Stimulated activated CD8-positive, alpha-beta memory T cell treated with anti-CD3 and anti-CD28 coated beads, Interleukin-12 subunit alpha, Interleukin-12 subunit beta, amount 100 ng/mL, for 24 hours (primary cell): ENCODE measurements around the gene ANP32D.
"Not testable (repeated sequence)": the region's sequence is repeated elsewhere in the genome, so short reads cannot be mapped to it uniquely, and the experiment has no call there.

ENCODE experiments used
- DNase-seq: peaks from one replicate; pipeline ENCODE4 v3.0.0-alpha.2; 2020; ENCODE audit errors: extremely low read depth

ANP32D gene

DNA sequence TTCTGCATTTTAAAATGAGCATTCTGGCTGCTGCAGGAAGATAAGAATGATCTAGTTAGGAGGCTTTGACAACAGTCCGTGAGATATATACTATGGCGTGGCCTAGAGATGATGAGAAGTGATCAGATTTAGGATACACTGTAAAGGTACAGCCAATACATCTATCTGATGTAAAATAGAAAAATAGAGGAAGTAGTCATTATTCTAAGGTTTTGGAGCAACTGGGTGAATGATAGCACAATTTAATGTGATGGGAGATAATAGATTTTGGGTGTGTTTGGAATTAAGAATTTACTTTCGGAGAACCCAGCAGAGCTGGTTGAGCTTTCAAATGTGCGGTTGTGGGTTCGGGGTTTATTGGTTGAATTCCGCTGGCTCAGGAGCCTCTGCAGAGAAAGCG, at the start of gene ANP32D:
ANP32D (plus strand) TSS at position 301 of the 400 bp plus-strand sequence. CDS start 106 bp downstream, outside the sequence.
- DNase-seq: no peak

DNA sequence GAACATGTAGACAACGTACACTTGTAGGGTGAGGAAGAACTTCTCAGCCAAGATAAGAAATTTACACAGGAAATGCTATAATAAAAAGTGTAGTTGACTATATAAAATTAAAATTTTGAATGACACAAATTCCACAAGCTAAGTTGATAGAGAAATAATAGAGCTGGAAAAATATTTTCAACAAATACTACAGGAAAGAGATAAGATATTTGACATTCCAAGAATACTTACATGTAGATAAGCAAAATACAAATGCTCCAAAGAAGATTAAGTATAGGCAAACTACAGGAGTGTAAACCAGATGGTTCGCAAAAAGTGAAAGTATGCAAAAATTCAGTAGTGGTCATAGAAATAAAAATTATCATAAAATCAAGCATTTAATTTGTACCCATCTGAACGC, 49.2 kb upstream of the ANP32D start:
- DNase-seq: no peak

DNA sequence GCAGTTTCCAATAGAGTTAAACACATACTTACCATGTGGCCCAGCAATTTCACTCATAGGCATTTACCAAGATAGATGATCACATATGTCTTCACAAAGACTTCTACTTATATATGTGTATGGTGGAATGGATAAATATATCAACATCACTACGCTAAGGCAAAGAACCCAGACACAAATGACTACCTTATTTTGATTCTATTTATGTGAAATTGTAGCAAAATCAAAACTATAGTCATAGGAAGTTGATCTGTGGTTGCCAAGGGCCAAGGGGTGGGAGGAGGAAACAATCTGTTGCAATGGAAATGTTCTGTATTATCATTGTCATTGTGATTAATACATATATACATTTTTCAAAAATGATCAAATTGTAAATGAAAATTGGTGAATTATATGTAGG, 47.7 kb upstream of the ANP32D start:
- no peak for DNase-seq

DNA sequence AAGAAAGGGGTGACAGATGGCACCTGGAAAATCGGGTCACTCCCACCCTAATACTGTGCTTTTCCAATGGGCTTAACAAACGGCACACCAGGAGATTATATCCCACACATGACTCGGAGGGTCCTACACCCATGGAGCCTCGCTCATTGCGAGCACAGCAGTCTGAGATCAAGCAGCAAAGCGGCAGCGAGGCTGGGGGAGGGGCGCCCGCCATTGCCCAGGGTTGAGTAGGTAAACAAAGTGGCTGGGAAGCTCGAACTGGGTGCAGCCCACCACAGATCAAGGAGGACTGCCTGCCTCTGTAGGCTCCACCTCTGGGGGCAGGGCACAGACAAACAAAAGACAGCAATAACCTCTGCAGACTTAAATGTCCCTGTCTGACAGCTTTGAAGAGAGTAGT, 38.3 kb upstream of the ANP32D start:
- DNase-seq: not testable (repeated sequence)

DNA sequence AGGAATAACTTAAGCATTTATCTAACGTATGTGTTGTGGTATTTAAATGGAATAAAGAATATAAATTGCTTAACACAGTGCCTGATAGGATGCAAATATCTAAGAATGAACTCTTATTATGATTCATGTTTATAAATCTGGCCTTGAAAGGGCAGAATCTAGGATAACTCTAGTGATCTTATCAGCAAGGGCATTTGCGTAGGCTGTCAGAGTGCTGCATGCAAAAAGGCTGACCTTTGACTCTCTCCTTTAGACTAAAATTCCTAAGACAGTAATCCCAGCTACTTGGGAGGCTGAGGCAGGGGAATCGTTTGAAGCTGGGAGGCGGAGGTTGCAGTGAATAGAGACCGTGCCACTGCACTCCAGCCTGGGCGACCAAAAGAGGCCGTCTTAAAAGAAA, 31.3 kb upstream of the ANP32D start:
- no peak for DNase-seq

DNA sequence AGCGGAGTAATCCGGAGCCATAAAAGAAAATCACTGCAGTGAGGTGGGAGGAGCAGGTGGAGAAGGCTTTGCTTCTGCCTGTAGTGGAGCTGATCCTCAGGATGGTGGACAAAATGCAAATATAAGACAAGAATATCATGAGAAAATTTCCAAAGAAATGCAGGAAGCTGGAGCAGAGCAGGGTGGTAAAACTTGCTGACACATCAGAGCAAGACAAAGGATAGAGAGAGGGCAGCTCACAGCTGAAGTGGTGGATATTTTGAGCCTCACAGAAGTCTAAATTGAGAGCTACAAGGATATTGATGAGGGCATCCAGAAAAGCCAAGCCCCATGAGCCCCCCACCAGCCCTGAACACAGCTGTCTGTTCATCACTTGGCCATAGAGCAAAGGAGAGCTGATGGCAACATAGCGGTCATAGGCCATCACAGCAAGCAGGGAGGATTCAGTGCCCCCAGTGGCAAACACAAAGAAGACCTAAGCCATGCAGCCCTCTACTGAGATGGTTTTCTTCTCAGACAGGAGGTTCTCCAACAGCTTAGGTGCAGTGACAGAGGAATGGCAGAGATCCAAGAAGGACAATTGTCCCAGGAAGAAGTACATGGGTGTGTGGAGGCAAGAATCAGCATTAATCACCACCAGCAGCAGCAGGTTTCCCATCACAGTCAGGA, 30.0 kb upstream of the ANP32D start:
- no peak for DNase-seq

DNA sequence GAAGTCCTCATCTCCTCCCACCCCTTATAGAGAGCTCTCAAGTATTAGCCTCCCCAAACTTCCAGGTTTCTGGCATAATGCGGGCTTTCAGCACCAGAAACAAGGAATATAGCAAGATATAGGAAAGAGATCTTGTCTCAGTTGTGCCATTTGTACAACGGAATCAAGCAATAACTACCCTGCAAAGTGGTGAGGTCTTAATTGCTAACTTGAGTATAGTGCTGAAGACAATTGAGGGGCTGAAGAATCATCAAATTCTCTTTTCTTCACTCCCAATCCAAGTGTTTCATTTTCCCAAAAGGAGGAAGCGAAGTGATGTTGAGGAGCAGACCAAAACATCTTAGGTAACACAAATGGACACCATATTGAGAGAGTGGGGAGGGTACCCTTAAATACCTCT, 26.8 kb upstream of the ANP32D start:
- DNase-seq: no peak

DNA sequence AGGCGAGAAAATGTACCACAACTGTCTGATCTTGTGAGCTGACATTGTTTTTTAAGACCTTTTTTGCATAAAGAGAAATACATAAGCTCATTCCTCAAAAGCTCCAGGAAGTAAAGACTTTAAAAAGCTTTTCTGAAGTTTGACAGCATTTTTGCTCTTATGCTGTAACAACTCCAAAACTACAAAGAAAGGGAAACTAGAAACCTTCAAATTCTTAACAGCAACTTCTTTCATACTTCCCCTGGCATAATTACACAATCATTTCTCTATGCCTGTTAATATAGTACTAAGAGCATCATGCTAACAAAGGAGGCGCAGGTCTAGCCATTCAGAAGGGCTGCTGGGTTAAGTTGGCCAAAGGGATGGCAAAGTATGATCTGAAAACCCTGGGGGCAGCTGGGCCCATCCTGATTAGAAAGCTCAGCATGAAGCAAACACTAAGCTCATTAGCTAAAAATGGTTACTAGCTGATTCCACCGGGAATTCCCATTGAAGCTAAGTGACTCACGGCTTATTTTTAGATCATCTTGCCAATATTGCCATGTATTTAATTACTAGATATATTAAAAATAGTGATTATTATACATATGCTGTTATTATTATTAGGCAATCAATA, 26.1 kb upstream of the ANP32D start:
- no peak for DNase-seq

DNA sequence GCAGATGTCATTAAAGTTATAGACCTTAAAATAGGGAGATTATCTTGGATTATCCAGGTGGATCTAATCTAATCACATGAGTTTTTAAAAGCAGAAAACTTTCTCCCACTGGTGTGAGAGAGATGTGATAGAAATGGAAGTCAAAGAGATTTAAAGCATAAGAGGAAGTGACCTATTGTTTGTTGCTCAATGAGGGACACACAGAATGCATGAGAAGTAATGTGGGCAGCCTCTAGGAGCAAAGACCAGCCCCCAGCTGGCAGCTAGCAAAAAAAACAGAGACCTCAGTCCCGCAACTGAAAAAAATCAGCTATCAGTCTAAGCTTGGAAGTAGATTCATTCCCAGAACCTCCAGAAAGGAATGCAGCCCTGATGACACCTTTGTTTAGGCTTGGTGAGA, 24.6 kb upstream of the ANP32D start:
- DNase-seq: no peak

DNA sequence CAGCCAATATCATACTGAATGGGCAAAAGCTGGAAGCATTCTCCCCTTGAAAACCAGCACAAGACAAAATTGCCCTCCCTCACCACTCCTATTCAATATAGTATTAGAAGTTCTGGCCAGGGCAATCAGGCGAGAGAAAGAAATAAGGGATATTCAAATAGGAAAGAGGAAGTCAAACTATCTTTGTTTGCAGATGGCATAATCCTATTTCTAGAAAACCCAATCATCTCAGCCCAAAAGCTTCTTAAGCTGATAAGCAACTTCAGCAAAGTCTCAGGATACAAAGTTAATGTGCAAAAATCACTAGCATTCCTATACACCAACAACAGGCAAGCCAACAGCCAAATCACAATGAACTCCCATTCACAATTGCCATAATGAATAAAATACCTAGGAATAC, 21.0 kb upstream of the ANP32D start:
- DNase-seq: no peak

DNA sequence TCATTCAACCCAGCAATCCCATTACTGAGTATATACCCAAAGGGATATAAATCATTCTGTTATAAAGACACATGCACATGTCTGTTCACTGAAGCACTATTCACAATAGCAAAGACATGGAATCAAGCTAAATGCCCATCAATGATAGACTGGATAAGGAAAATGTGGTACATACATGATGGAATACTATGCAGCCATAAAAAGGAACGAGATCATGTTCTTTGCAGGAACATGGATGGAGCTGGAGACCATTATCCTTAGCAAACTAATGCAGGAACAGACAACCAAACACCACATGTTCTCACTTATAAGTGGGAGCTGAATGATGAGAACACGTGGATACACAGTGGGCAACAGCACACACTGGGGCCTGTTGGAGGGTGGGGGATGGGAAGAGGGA, 19.4 kb upstream of the ANP32D start:
- DNase-seq: not testable (repeated sequence)

DNA sequence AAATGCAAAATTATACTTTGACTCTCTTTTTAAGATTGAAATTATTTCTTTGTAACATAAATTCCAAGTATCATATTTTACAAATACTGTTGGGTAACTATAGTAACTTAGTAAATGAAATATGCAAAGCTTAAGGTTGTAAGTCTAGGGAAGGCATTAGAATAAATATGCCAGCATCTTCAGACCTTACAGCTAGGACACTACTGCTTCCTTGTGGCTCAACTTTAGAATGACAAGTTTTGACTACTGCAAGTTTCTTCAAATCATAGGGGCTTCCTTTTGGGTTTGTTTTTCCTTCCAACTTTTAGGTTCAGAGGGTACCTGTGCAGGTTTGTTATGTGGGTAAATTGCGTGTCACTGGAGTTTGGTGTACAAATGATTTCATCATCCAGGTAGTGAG, 17.7 kb upstream of the ANP32D start:
- no peak for DNase-seq

DNA sequence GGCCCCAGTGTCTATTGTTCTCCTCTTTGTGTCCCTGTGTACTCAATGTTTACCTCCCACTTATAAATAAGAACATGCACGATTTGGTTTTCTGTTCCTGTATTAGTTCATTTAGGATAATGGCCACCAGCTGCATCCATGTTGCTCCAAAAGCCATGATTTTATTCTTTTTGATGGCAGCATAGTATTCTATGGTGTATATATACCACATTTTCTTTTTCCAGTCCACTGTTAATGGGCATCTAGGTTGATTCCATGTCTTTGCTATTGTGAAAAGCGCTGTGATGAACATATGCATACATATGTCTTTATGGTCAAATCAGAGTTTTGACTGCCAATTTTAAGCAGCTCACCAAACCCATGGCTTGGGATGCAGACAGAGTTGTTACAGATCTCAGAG, 17.2 kb upstream of the ANP32D start:
- no peak for DNase-seq

DNA sequence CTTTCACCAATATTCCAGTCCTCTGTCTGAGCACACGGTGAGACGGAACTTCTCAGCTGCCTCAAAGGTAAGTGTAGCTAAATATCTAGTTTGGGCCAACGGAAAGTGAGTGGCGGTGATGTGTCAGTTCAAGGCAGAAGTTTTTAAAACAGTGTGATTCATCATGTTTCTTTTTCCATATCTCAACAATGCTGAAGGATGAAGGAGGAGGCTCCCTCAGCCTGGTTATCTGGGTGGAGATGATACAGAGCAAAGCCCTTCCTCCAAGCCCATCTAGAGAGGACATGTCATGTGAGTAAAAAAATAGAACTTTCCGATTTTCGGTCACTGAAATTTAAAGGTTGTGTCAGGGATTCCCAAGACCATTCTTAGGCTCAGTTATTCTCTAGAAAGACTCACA, 13.1 kb upstream of the ANP32D start:
- DNase-seq: no peak

DNA sequence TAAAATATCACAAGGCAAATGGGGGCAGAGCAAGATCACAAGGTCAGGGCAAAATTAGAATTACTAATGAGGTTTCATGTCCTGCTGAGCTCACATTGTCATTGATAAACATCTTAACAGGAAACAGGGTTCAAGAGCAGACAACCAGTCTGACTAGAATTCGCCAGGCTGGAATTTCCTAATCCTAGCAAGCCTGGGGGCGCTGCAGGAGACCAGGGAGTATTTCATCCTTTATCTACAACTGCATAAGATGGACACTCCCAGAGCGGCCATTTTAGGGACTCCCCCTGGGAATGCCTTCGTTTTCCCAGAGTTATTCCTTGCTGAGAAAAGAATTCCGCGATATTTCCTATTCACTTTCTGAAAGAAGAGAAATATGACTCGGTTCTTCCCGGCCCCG, 3.3 kb upstream of the ANP32D start:
- DNase-seq: not testable (repeated sequence)

DNA sequence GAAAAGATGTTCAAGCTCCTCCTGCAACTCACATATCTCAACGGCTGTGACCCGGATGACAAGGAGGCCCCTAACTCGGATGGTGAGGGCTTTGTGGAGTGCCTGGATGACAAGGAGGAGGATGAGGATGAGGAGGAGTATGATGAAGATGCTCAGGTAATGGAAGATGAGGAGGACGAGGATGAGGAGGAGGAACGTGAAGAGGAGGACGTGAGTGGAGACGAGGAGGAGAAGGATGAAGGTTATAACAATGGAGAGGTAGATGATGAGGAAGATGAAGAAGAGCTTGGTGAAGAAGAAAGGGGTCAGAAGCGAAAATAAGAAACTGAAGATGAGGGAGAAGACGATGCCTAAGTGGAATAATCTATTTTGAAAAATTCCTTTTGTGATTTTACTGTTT, 702 bp downstream of the ANP32D start:
- no peak for DNase-seq

DNA sequence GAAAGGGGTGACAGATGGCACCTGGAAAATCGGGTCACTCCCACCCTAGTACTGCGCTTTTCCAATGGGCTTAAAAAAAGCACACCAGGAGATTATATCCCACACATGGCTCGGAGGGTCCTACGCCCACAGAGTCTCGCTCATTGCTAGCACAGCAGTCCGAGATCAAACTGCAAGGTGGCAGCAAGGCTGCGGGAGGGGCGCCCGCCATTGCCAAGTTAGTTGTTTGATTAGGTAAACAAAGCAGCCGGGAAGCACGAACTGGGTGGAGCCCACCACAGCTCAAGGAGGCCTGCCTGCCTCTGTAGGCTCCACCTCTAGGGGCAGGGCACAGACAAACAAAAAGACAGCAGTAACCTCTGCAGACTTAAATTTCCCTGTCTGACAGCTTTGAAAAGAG, 2.1 kb downstream of the ANP32D start:
- DNase-seq: not testable (repeated sequence)

DNA sequence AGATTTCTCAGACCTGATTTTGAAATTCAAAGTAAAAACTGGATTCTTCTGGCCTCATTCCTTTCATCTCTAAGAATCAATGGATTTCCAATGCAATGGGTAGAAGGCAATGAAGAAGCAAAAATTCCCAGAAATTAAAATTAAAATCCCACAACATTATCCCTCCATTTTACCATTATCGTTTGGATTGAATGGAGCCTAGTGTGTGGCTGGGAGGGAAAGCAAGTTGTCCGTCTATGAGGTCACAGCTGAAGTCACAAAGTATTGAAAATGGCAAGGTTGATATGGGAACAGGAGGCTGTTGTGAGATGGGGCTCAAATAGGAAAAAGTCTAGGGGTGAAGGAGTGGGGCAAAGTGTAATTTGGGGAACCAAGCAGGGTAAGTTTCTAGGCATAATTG, 9.8 kb downstream of the ANP32D start, which contains the start of gene C12orf54:
C12orf54 (plus strand) TSS at position 301 of the 400 bp plus-strand sequence. CDS start 799 bp downstream, outside the sequence.
- no peak for DNase-seq

DNA sequence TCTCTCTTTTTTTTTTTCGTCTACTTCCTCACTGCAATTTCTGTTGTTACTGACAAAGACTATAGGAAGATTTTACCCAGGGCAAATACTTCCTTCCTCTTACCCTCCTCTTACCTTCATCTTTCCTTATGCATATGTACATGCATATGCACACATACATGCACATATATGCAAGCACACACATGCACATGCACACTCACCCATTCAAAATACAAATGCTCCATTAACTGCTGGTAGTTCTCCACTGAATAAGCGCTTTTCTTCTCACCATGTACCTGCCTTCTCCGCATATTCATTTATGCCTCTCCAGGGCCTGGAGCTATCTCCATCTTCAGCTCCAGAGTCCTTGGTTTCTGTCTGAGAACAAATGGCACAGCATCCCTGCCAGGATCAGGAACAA, 10.6 kb downstream of the ANP32D start:
- DNase-seq: no peak

DNA sequence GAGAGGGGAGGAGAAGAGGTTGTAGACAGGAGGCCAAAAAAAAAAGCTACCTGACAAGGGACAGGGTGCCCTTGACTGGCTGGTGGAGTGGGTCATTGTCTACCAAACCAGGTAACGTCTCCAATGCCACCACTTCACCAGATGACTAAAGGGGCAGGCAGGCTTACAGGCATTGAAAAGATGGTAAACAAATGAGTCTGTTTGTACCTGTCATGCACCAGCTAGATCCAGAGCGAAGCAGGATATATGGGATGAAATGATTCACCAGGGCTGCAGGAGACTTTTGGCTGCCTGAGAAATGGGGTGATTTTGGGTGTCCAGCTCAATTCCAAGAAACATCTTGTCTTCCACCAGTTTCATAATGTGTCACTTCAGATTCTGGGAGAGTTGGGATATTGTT, 13.9 kb downstream of the ANP32D start:
- no peak for DNase-seq

DNA sequence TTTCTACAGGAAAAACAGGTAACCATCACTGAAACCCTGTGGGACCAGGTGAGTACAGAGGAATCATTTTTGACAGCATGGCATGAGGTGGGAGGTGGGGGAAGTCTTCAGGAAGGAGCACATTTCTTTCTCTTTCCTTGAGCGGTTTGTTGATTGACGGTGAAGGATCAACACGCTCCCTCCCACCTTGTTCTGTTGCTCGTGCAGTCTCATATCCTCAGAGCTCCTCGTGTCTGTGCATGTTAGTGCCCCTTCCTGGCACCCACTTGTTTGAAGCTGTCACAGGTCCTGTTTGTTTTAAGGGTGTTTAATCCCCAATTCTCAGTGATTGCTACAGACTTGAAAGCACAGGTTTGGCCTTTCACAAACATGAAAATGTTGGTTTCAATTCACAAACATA, 14.3 kb downstream of the ANP32D start:
- no peak for DNase-seq

DNA sequence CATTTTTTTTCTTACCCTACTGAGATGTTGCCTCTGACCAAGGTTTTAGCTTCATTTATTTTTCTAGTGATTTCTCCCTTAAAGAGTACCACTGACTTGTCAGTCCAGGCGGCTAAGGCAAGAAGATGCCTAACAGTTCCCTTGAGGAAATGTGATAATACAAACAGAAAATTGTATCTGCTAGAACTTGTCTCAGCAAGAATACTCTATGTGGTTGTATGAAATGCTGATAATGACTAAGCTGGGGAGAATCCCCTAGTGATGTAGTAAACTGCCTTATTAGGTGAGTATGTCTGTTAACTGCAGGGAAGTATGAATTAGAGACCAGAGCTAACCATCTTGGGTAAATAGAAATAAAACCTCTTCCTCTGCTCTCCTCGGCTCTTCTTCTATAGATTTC, 16.7 kb downstream of the ANP32D start:
- DNase-seq: no peak

DNA sequence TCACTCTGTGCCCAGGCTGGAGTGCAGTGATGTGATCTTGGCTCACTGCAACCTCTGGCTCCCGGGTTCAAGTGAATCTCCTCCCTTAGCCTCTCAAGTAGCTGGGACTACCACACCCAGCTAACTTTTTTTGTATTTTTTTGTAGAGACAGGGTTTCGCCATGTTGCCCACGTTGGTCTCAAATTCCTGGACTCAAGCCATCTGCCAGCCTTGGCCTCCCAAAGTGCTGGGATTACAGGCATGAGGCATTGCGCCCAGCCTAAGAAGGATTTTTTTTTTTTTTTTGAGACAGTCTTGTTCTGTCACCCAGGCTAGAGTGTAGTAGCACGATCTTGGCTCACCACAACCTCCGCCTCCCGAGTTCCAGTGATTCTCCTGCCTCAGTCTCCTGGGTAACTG, 17.1 kb downstream of the ANP32D start:
- not testable (repeated sequence) for DNase-seq

DNA sequence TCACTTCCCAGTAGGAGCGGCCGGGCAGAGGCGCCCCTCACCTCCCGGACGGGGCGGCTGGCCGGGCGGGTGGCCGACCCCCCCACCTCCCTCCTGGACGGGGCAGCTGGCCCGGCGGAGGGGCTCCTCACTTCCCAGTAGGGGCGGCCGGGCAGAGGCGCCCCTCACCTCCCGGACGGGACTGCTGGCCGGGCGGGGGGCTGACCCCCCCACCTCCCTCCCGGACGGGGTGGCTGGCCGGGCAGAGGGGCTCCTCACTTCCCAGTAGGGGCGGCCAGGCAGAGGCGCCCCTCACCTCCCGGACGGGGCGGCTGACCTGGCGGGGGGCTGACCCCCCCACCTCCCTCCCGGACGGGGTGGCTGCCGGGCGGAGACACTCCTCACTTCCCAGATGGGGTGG, 27.9 kb downstream of the ANP32D start:
- DNase-seq: not testable (repeated sequence)
